ENCODE measurements around the gene ARPC5.

- TF ChIP-seq CTCF (IDR thresholded peaks at IDR 0.05; ENCODE audit: low read depth, low read length) (no peak), MAX (IDR thresholded peaks at IDR 0.05; ENCODE audit: low read depth, low read length) (no peak)
Observed at GRCh38 chr1:183611021-183611420, 24.6 kb downstream of the ARPC5 start.
